ENCODE measurements around the gene UBE3D. TPM values are rescaled to one million over a fixed set of nuclear protein-coding genes. Genes with fewer than 3 reads are reported as not detected.

Gene UBE3D
- total and polyA plus RNA-seq, 10 donors = 3.8 to 20.6 (median 8.1) TPM

DNA sequence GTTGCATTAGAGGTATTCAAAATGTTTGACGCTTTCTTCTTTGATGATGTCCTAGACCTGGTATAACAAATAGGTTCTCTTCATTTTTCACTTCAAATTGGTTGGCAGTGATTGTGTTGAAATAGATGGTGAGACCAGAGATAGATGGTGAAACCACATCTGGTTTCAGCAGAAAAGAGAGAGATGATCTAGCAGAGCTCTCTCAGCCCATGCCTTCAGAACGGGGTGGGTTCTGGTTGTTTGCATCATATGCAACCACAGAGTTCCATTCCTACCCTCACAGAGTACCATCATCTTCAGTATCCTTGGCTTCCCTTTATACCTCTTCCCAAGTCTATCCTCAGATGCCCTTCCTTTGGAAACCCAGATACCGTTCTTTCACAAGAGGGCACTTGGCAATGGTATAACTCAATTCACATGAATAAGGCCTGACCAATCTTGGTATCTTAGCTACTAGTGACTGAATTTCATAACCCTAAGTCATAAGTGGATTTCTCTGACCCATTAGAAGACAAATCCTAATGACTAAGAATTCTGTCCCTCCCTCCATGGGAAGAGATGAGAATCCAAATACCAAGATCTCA lies 93.7 kb downstream of the UBE3D start:
- 91 to 98% (median 95%) methylated on average over 3 of the region's 3 CpGs for WGBS, 5 donors
- DNase-seq = no peak
- H3K27me3 ChIP-seq (replicated peaks in 1 of 7) = no peaks in the 10 kb centered on the region
- H3K36me3 ChIP-seq = no peaks in the 10 kb centered on the region
- intact Hi-C loops (cut with DNase I; ENCODE audit: low total_unique reads) = no loop called here
- no peak overlapping the region for H3K4me3 ChIP-seq
- H3K27ac ChIP-seq = no peak overlapping the region
- TF ChIP-seq, protein P1, sequence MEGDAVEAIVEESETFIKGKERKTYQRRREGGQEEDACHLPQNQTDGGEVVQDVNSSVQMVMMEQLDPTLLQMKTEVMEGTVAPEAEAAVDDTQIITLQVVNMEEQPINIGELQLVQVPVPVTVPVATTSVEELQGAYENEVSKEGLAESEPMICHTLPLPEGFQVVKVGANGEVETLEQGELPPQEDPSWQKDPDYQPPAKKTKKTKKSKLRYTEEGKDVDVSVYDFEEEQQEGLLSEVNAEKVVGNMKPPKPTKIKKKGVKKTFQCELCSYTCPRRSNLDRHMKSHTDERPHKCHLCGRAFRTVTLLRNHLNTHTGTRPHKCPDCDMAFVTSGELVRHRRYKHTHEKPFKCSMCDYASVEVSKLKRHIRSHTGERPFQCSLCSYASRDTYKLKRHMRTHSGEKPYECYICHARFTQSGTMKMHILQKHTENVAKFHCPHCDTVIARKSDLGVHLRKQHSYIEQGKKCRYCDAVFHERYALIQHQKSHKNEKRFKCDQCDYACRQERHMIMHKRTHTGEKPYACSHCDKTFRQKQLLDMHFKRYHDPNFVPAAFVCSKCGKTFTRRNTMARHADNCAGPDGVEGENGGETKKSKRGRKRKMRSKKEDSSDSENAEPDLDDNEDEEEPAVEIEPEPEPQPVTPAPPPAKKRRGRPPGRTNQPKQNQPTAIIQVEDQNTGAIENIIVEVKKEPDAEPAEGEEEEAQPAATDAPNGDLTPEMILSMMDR (IDR thresholded peaks at IDR 0.05 in 8 of 11, conservative IDR thresholded peaks at IDR 0.05 in 3 of 11) = no peak
- TF ChIP-seq POLR2AphosphoS5 (IDR thresholded peaks at IDR 0.05) = no peak
- TF ChIP-seq POLR2A (IDR thresholded peaks at IDR 0.05) = no peak
- H3K9me3 ChIP-seq = no peaks in the 10 kb centered on the region
- H3K4me1 ChIP-seq = no peaks in the 10 kb centered on the region

DNA sequence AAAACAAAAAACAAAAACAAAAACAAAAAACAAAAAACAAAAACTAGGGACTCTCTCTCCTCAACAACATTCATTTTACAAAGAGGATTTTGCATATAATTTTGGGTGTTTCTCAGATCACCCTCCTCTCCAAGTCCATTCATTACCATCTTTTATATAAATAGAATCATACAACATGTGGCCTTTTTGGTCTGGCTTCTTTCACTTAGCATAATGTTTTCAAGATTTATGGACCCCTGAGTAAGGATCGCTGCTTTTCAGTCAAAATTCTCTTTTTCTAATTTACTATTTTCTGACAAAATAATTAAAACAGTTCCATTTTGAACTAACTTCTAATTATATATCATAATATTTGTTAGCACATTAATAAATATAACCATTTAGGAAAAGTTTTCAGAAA lies 94.8 kb downstream of the UBE3D start:
- TF ChIP-seq, protein P1 (IDR thresholded peaks at IDR 0.05 in 8 of 11, conservative IDR thresholded peaks at IDR 0.05 in 3 of 11) = no peak
- no peaks in the 10 kb centered on the region for H3K36me3 ChIP-seq
- H3K27ac ChIP-seq = no peak overlapping the region
- WGBS, 5 donors = 94 to 98% (median 96%) methylated on average over 1 of the region's 1 CpG
- H3K4me3 ChIP-seq = no peak overlapping the region
- no peaks in the 10 kb centered on the region for H3K4me1 ChIP-seq
- DNase-seq = no peak
- intact Hi-C loops (cut with DNase I; ENCODE audit: low total_unique reads) = no loop called here
- H3K9me3 ChIP-seq = no peaks in the 10 kb centered on the region
- no peaks in the 10 kb centered on the region for H3K27me3 ChIP-seq (replicated peaks in 1 of 7)

DNA sequence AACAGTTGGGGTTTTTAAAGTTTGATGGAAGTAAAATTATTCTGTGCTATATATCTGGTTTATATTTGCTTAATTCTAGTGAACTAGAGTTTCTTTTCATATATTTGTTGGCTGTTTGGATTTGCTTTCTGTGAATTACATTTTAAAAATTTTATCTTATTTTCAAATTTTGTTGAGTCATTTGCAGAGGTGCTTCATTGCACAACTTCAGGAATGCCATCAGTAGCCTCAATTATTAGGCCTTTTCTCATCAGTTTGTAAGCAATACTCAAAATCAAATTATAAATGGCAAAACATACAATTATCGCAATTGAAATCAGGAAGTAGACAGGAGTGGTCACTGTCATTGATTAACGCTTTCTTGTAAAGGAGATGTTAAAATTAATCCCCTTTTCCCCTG lies 96.9 kb downstream of the UBE3D start:
- TF ChIP-seq, protein P1 (IDR thresholded peaks at IDR 0.05 in 8 of 11, conservative IDR thresholded peaks at IDR 0.05 in 3 of 11) = no peak
- TF ChIP-seq POLR2A (IDR thresholded peaks at IDR 0.05) = no peak
- TF ChIP-seq POLR2AphosphoS5 (IDR thresholded peaks at IDR 0.05) = no peak
- H3K27ac ChIP-seq = no peak overlapping the region
- no peak for DNase-seq
- H3K9me3 ChIP-seq = no peaks in the 10 kb centered on the region
- WGBS, 5 donors = 91 to 94% (median 91%) methylated on average over 2 of the region's 2 CpGs
- H3K4me1 ChIP-seq = no peaks in the 10 kb centered on the region
- no peak overlapping the region for H3K4me3 ChIP-seq
- H3K27me3 ChIP-seq (replicated peaks in 1 of 7) = no peaks in the 10 kb centered on the region
- intact Hi-C loops (cut with DNase I; ENCODE audit: low total_unique reads) = no loop called here
- no peaks in the 10 kb centered on the region for H3K36me3 ChIP-seq

DNA sequence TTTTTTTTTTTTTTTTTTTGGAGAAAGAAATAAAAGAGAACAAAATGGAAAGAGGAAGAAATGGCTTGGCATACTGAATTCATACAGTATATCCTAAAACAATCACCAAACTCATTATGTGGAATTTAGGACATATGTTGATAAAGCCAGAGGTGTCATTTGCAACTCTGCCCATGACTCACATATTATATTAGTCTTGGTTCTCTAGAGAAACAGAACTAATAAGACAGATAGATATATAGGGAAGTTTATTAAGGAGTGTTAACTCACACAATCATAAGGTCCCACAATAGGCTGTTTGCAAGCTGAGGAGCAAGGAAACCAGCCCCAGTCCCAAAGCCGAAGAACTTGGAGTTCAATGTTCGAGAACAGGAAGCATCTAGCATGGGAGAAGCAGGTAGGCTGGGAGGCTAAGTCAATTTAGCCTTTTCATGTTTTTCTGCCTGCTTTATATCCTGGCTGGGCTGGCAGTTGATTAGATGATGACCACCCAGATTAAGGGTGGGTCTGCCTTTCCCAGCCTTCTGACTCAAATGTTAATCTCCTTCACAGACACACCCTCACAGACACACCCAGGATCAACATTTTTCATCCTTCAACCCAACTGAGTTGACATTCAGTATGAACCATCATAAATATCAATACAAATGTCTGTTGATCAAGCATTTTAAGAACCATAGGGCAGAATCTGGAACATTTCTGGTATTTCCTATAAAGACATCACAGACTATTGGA lies 102.3 kb downstream of the UBE3D start:
- intact Hi-C loops (cut with DNase I; ENCODE audit: low total_unique reads) = no loop called here
- DNase-seq = no peak
- WGBS, 5 donors = 91 to 100% (median 93%) methylated on average over 2 of the region's 2 CpGs

More for the DNA sequence above, 102.3 kb downstream of the UBE3D start:
- no peaks in the 10 kb centered on the region for H3K27me3 ChIP-seq (replicated peaks in 1 of 7)
- no peaks in the 10 kb centered on the region for H3K4me1 ChIP-seq
- H3K27ac ChIP-seq = no peak overlapping the region
- no peaks in the 10 kb centered on the region for H3K9me3 ChIP-seq
- TF ChIP-seq POLR2A (IDR thresholded peaks at IDR 0.05) = no peak
- TF ChIP-seq, protein P1 (IDR thresholded peaks at IDR 0.05 in 8 of 11, conservative IDR thresholded peaks at IDR 0.05 in 3 of 11) = no peak
- peaks cover 0 to 4% (median 0%) of the 10 kb centered on the region in 6 donors for H3K36me3 ChIP-seq
- no peak overlapping the region for H3K4me3 ChIP-seq
